ENCODE measurements around the gene APEX2. TPM values are rescaled to one million over a fixed set of nuclear protein-coding genes. Genes with fewer than 3 reads are reported as not detected.

Gene APEX2
- total and polyA plus RNA-seq, 2 donors (not counting 3 experiments of a cell fraction or from before 2014, with no cell fraction given) = 26.6 to 54.1 TPM

DNA sequence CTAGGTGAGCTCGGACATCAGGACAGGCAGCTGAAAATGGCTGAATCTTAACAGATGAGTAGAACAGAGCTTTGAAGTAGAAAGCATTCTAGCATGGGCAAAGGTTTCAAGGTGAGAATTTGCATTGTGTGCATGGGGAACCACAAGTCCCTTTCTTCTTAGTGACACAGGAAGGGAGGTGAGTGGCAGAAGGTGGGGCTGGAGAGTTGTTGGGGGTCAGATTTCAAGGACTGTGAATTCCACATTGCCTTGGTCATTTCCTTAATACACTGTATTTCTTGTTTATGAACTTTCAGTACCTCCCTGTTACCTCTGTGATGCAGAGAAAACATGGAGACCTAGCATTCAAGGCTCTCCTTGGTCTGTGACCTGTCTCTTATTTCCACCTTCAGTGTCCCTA is 4.1 kb downstream of the APEX2 start:
- POLR2A ChIA-PET = no interaction called here
- no peak for TF ChIP-seq POLR2A (IDR thresholded peaks at IDR 0.05; ENCODE audit: low read depth, low read length)
- TF ChIP-seq, protein P1, sequence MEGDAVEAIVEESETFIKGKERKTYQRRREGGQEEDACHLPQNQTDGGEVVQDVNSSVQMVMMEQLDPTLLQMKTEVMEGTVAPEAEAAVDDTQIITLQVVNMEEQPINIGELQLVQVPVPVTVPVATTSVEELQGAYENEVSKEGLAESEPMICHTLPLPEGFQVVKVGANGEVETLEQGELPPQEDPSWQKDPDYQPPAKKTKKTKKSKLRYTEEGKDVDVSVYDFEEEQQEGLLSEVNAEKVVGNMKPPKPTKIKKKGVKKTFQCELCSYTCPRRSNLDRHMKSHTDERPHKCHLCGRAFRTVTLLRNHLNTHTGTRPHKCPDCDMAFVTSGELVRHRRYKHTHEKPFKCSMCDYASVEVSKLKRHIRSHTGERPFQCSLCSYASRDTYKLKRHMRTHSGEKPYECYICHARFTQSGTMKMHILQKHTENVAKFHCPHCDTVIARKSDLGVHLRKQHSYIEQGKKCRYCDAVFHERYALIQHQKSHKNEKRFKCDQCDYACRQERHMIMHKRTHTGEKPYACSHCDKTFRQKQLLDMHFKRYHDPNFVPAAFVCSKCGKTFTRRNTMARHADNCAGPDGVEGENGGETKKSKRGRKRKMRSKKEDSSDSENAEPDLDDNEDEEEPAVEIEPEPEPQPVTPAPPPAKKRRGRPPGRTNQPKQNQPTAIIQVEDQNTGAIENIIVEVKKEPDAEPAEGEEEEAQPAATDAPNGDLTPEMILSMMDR (IDR thresholded peaks at IDR 0.05; ENCODE audit: extremely low read depth in 1 of 2, insufficient read depth in 1 of 2, low read depth in 1 of 2, low read length in 2 of 2) = no peak
- no peak for TF ChIP-seq FOS (IDR thresholded peaks at IDR 0.05; ENCODE audit: borderline replicate concordance, insufficient read depth, low read length)
- TF ChIP-seq GATA2 (IDR thresholded peaks at IDR 0.05; ENCODE audit: insufficient read depth, insufficient read length, low read depth, low read length) = no peak
- TF ChIP-seq, protein P2, sequence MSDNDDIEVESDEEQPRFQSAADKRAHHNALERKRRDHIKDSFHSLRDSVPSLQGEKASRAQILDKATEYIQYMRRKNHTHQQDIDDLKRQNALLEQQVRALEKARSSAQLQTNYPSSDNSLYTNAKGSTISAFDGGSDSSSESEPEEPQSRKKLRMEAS (IDR thresholded peaks at IDR 0.05; ENCODE audit: insufficient read depth, insufficient read length) = no peak
- TF ChIP-seq MYC (IDR thresholded peaks at IDR 0.05; ENCODE audit: low read depth, low read length) = no peak
- TF ChIP-seq EZH2 (IDR thresholded peaks at IDR 0.05; ENCODE audit: borderline replicate concordance, low read depth, low read length, severe bottlenecking) = no peak
- no peak for TF ChIP-seq JUN (IDR thresholded peaks at IDR 0.05; ENCODE audit: borderline replicate concordance, insufficient read depth, insufficient read length, low read depth)
- TF ChIP-seq POLR2AphosphoS5 (IDR thresholded peaks at IDR 0.05; ENCODE audit: insufficient read depth, low read depth, low read length) = no peak
- no peak overlapping the region for H2AFZ ChIP-seq (ENCODE audit: low read depth, low read length)
- BruUV-seq (replicated peaks) = no TSS peak
- no peaks in the 10 kb centered on the region for H4K20me1 ChIP-seq (replicated peaks; ENCODE audit: control insufficient read depth, extremely low read depth, insufficient read depth, low read length)
- H3K4me2 ChIP-seq (ENCODE audit: insufficient read depth, low read length) = no peak overlapping the region
- dilution Hi-C loops (cut with MboI; ENCODE audit: extremely low pct_ligation_motif_present, low sequenced_read_pairs) = no loop called here
- H3K36me3 ChIP-seq (ENCODE audit: control insufficient read depth in 2 of 2, extremely low read depth in 1 of 2, insufficient read depth in 2 of 2, low read length in 2 of 2) = peaks cover 4 to 9% of the 10 kb centered on the region in 2 experiments
- DNase-seq (ENCODE audit: low read depth, low spot score) (no peak), FAIRE-seq (no peak)
- H3K4me1 ChIP-seq (ENCODE audit: control insufficient read depth, extremely low read depth, insufficient read depth, low read length) = peaks cover 48% of the 10 kb centered on the region
- CTCF ChIA-PET = no interaction called here
- H3K9me3 ChIP-seq (replicated peaks; ENCODE audit: control insufficient read depth, insufficient read depth, low read length) = no peaks in the 10 kb centered on the region
- no peak overlapping the region for H3K4me3 ChIP-seq (replicated peaks in 1 of 3; ENCODE audit: insufficient read depth in 1 of 3, low read depth in 1 of 3, low read length in 3 of 3)
- H3K27me3 ChIP-seq (ENCODE audit: control insufficient read depth in 2 of 2, insufficient read depth in 2 of 2, low read length in 2 of 2) = no peaks in the 10 kb centered on the region
- no peak overlapping the region for H3K9ac ChIP-seq (replicated peaks; ENCODE audit: extremely low read depth, insufficient read depth, low read length)
- no peaks in the 10 kb centered on the region for H3K9me1 ChIP-seq (replicated peaks; ENCODE audit: control insufficient read depth, extremely low read depth, insufficient read depth, low read length)
- H3K27ac ChIP-seq (ENCODE audit: insufficient read depth, low read depth, low read length) = peak overlapping the region; percentile 1
- intact Hi-C loops (cut with micrococcal nuclease) = loop anchor here (5.0 kb wide), 1 partner anchor 197 kb away; the partner anchor contains the start of gene MAGED2
- H3K79me2 ChIP-seq (ENCODE audit: control insufficient read depth, insufficient read depth, low read length) = peaks cover 19% of the 10 kb centered on the region

Measured in endothelial cell of umbilical vein (primary cell).